HG03378 (cell line): ENCODE measurements around the gene PFN2.

Experiments used
- ATAC-seq: cut with Tn5 transposase; IDR thresholded peaks from one replicate; pipeline ENCODE4 v1.9.1; 2021; ENCODE audit warnings: mild to moderate bottlenecking, moderate library complexity; ENCODE audit not compliant: unreplicated experiment

Gene PFN2

DNA sequence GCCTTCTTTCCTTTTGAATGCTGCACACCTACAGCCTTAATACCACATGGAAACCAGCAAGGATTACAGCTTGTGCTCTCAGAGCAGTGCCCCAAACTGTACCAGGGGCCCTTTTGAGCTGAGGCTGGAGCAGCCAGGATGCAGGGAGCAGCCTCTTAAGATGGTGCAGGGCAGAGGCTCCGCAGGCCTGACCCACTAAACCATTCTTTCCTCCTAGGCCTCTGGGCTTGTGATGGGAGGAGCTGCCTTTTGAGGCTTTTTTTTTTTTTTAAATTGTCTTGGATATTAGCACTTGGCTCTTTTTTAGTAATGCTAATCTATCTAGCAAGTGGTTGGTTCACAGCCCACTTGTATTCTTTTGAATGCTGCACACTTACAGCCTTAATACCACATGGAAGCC, 37.7 kb downstream of the PFN2 start:
- ATAC-seq: no peak

DNA sequence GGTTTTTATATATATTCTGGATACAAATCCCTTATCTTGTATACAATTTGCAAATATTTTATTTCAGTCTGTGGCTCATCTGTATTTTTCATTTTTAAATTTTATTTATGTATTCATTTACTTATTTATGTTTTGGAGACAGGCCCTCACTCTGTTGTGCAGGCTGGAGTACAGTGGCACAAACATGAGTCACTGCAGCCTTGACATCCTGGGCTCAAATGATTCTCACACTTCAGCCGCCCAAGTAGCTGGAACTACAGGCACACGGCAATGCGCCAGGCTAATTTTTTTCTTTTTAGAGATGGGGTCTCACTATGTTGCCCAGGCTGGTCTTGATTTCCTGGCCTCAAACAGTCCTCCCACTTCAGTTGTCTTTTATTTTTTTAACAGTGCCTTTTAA, 50.6 kb downstream of the PFN2 start:
- ATAC-seq: no peak

DNA sequence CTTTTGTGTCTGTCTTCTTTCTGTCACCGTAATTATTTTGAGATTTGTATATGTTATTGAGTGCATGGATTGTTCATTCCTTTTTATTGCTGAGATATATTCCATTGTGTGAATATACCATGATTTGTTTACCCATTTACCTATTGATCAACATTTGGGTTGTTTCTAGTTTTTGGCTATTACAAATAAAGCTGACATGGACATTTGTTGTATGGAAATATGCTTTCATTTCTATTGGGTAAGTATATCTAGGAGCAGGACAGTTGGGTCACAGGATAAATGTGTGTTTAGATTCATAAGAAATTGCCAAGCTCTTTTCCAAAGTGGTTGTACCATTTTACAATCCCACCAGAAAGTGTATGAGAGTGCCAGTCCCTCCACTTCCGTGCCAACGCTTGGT, 51.2 kb downstream of the PFN2 start:
- ATAC-seq: no peak

DNA sequence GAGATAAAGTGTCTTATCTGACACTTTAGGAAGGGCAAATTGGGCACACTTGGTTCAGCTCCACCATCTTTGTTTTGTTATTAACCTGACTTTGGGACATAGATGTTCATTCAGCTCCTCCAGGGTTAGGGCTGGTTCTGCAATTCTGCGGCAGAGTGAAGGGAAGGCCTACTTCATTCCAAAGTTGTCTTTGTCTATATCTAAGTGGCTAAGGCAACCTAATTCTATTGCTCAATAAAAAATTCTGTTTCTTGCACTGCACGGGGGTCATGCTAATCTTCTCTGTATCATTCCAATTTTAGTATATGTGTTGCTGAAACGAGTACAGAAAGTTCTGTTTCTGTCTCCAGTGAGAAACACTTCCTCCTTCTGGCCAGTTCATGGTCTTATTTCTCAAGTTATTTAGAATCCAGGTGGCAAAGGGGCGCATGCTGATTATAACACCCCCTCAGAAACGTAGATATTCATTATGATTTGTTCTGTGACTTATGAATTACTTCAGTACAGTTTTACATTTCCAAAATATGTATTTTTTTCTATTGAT, 53.5 kb downstream of the PFN2 start:
- no peak for ATAC-seq
